ENCODE data around the gene PGBD5.

PGBD5 gene

GRCh38 chr1:230395932-230396331 is 30.2 kb downstream of the PGBD5 start:
- DNase-seq: no peak

GRCh38 chr1:230394741-230395140 is 31.4 kb downstream of the PGBD5 start:
- no peak for DNase-seq

GRCh38 chr1:230394134-230394533 is 32.0 kb downstream of the PGBD5 start:
- DNase-seq: no peak

GRCh38 chr1:230393722-230394121 is 32.4 kb downstream of the PGBD5 start:
- DNase-seq: no peak

- no peak for DNase-seq
These were observed 33.1 kb downstream of the PGBD5 start for GRCh38 chr1:230392920-230393521.

GRCh38 chr1:230392536-230392909 is 33.6 kb downstream of the PGBD5 start:
- no peak for DNase-seq

- DNase-seq: no peak
These were observed 34.2 kb downstream of the PGBD5 start for GRCh38 chr1:230391776-230392535.

GRCh38 chr1:230390371-230390770 is 35.8 kb downstream of the PGBD5 start:
- no peak for DNase-seq

GRCh38 chr1:230387876-230388275 is 38.3 kb downstream of the PGBD5 start:
- DNase-seq: no peak

- no peak for DNase-seq
These were observed 38.8 kb downstream of the PGBD5 start for GRCh38 chr1:230387296-230387695.

- DNase-seq: no peak
These were observed 39.4 kb downstream of the PGBD5 start for GRCh38 chr1:230386637-230387262.

- no peak for DNase-seq
These were observed 40.2 kb downstream of the PGBD5 start for GRCh38 chr1:230385930-230386329.

- no peak for DNase-seq
These were observed 41.0 kb downstream of the PGBD5 start for GRCh38 chr1:230385158-230385450.

- DNase-seq: no peak
These were observed 41.6 kb downstream of the PGBD5 start for GRCh38 chr1:230384380-230385157.

GRCh38 chr1:230383425-230383824 is 42.7 kb downstream of the PGBD5 start:
- no peak for DNase-seq

GRCh38 chr1:230382001-230382491 is 44.1 kb downstream of the PGBD5 start:
- no peak for DNase-seq

GRCh38 chr1:230381585-230381984 is 44.5 kb downstream of the PGBD5 start:
- DNase-seq: no peak

- no peak for DNase-seq
These were observed 45.1 kb downstream of the PGBD5 start for GRCh38 chr1:230381049-230381467.

- no peak for DNase-seq
These were observed 46.2 kb downstream of the PGBD5 start for GRCh38 chr1:230379928-230380327.

GRCh38 chr1:230379462-230379861 is 46.7 kb downstream of the PGBD5 start:
- no peak for DNase-seq

- no peak for DNase-seq
These were observed 48.3 kb downstream of the PGBD5 start for GRCh38 chr1:230377851-230378250.

GRCh38 chr1:230377324-230377723 is 48.8 kb downstream of the PGBD5 start:
- no peak for DNase-seq

GRCh38 chr1:230376296-230376695 is 49.8 kb downstream of the PGBD5 start:
- DNase-seq: no peak

- DNase-seq: no peak
These were observed 50.4 kb downstream of the PGBD5 start for GRCh38 chr1:230375780-230376179.

Data from NCI-H226 (cell line).